Smooth muscle cell (in vitro differentiated cells): ENCODE data around the gene POLQ. TPM values are rescaled to one million over a fixed set of nuclear protein-coding genes. Genes with fewer than 3 reads are reported as not detected.

ENCODE experiments used
- DNase-seq: peaks from one replicate; lab custom pipeline; 2025; ENCODE audit not compliant: unreplicated experiment; lab: John Stamatoyannopoulos, UW
- H2AFZ ChIP-seq: fragments of 200-600 bp; sonication (generic); 2 replicates; pipeline ENCODE4 v1.6.0; 2016; ENCODE audit warnings: antibody characterized with exemption, low read depth, mild to moderate bottlenecking
- H3F3A ChIP-seq: fragments of 200-600 bp; sonication (generic); 2 replicates; pipeline ENCODE4 v1.6.0; 2017; ENCODE audit warnings: antibody characterized with exemption, low read depth
- H3K27ac ChIP-seq: fragments of 200-600 bp; sonication (generic); 2 replicates; pipeline ENCODE4 v1.5.1; 2016; ENCODE audit warnings: low read depth, mild to moderate bottlenecking
- H3K27me3 ChIP-seq: fragments of 200-600 bp; sonication (generic); 2 replicates; pipeline ENCODE4 v1.6.1; 2016; ENCODE audit warnings: low read depth, mild to moderate bottlenecking
- H3K36me3 ChIP-seq: fragments of 200-600 bp; sonication (generic); 2 replicates; pipeline ENCODE4 v1.5.1; 2016; ENCODE audit warnings: low read depth
- H3K4me1 ChIP-seq: fragments of 200-600 bp; sonication (generic); 2 replicates; pipeline ENCODE4 v1.5.1; 2016; ENCODE audit warnings: low read depth
- H3K4me2 ChIP-seq: fragments of 200-600 bp; sonication (generic); 2 replicates; pipeline ENCODE4 v1.6.0; 2016; ENCODE audit warnings: mild to moderate bottlenecking
- H3K4me3 ChIP-seq: fragments of 200-600 bp; sonication (generic); 2 replicates; pipeline ENCODE4 v1.5.1; 2016; ENCODE audit warnings: mild to moderate bottlenecking
- H3K79me2 ChIP-seq: fragments of 200-600 bp; sonication (generic); 2 replicates; pipeline ENCODE4 v1.6.0; 2016; ENCODE audit warnings: low read depth, mild to moderate bottlenecking
- H3K9ac ChIP-seq: fragments of 200-600 bp; sonication (generic); 2 replicates; pipeline ENCODE4 v1.6.0; 2016; ENCODE audit warnings: low read depth
- H3K9me3 ChIP-seq: fragments of 200-600 bp; sonication (generic); replicated peaks from 2 replicates; pipeline ENCODE4 v1.5.1; 2016; ENCODE audit warnings: low read depth
- H4K20me1 ChIP-seq: fragments of 200-600 bp; sonication (generic); 2 replicates; pipeline ENCODE4 v1.6.0; 2016; ENCODE audit warnings: low read depth
- CTCF ChIP-seq: fragments of 200-600 bp; sonication (generic); IDR thresholded peaks from 2 replicates; pipeline ENCODE4 v1.5.1; 2017; ENCODE audit warnings: borderline replicate concordance, mild to moderate bottlenecking, antibody characterized with exemption; ENCODE audit not compliant: insufficient read depth, poor library complexity, severe bottlenecking
- WGBS: methylation state at CpG from one replicate; pipeline ENCODE4 v1.1.7; 2016; ENCODE audit warnings: low lambda C conversion rate; 5-methylcytosine and 5-hydroxymethylcytosine counted together
- polyA plus RNA-seq: library from polyadenylated mRNA; unstranded; fragments of >200 nt; fragmentation: Nextera tagmentation; extraction: Ambion mirVana; gene quantifications from 2 replicates; pipeline ENCODE4 v1.2.1, GENCODE V29; 2016
- total RNA-seq: library from RNA; depleted of rRNA; stranded (reverse); fragments of >200 nt; gene quantifications from 2 replicates; pipeline ENCODE4 v1.2.3, GENCODE V29; 2014

POLQ gene
- total and polyA plus RNA-seq, 2 experiments from 2014 or later, result 1.8 to 4.0 TPM

GRCh38 chr3:121430664-121431215 lies 115.0 kb downstream of the POLQ start:
- no peak overlapping the region for H3K27ac ChIP-seq
- no peaks in the 10 kb centered on the region for H3K79me2 ChIP-seq
- no peak overlapping the region for H2AFZ ChIP-seq
- H3K4me3 ChIP-seq, result no peak overlapping the region
- no peaks in the 10 kb centered on the region for H4K20me1 ChIP-seq
- H3K9ac ChIP-seq, result no peak overlapping the region
- no peaks in the 10 kb centered on the region for H3K4me1 ChIP-seq
- no peaks in the 10 kb centered on the region for H3K9me3 ChIP-seq
- no peaks in the 10 kb centered on the region for H3K27me3 ChIP-seq
- H3K36me3 ChIP-seq, result peaks cover 3% of the 10 kb centered on the region
- no peaks in the 10 kb centered on the region for H3F3A ChIP-seq
- TF ChIP-seq CTCF, result no peak
- DNase-seq, result no peak
- no peak overlapping the region for H3K4me2 ChIP-seq

GRCh38 chr3:121424549-121424948 lies 121.2 kb downstream of the POLQ start:
- Histone ChIP-seq H3K4me1 (no peaks in the 10 kb centered on the region), H3K4me3 (no peak overlapping the region), H2AFZ (no peak overlapping the region), H3K27ac (no peak overlapping the region), H3K27me3 (no peaks in the 10 kb centered on the region), H3K9me3 (no peaks in the 10 kb centered on the region), H3K36me3 (no peaks in the 10 kb centered on the region), H3K9ac (no peak overlapping the region), H3F3A (no peaks in the 10 kb centered on the region), H4K20me1 (no peaks in the 10 kb centered on the region), H3K4me2 (no peak overlapping the region), H3K79me2 (no peaks in the 10 kb centered on the region)
- no peak for DNase-seq
- no peak for TF ChIP-seq CTCF

GRCh38 chr3:121418182-121418581 lies 127.6 kb downstream of the POLQ start:
- Histone ChIP-seq H3K79me2 (no peaks in the 10 kb centered on the region), H3K4me1 (no peaks in the 10 kb centered on the region), H4K20me1 (no peaks in the 10 kb centered on the region), H3K4me2 (no peak overlapping the region), H3K9ac (no peak overlapping the region), H3K27me3 (no peaks in the 10 kb centered on the region), H3K36me3 (no peaks in the 10 kb centered on the region), H3K4me3 (no peak overlapping the region), H3K9me3 (no peaks in the 10 kb centered on the region), H3K27ac (no peak overlapping the region), H3F3A (no peaks in the 10 kb centered on the region), H2AFZ (no peak overlapping the region)
- TF ChIP-seq CTCF, result no peak
- 95% methylated on average over 6 of the region's 6 CpGs for WGBS
- no peak for DNase-seq

GRCh38 chr3:121414924-121415323 lies 130.9 kb downstream of the POLQ start:
- H3K9me3 ChIP-seq, result no peaks in the 10 kb centered on the region
- no peaks in the 10 kb centered on the region for H3K36me3 ChIP-seq
- H3F3A ChIP-seq, result no peaks in the 10 kb centered on the region
- no peak overlapping the region for H3K9ac ChIP-seq
- H3K27ac ChIP-seq, result no peak overlapping the region
- H3K4me1 ChIP-seq, result no peaks in the 10 kb centered on the region
- no peak overlapping the region for H3K4me3 ChIP-seq
- no peak overlapping the region for H3K4me2 ChIP-seq
- no peaks in the 10 kb centered on the region for H3K79me2 ChIP-seq
- WGBS, result 74% methylated on average over 2 of the region's 2 CpGs
- H3K27me3 ChIP-seq, result no peaks in the 10 kb centered on the region
- H4K20me1 ChIP-seq, result no peaks in the 10 kb centered on the region
- TF ChIP-seq CTCF, result no peak
- H2AFZ ChIP-seq, result no peak overlapping the region
- DNase-seq, result no peak
